ENCODE data around the gene CYP4Z1.

- TF ChIP-seq EP300 (IDR thresholded peaks at IDR 0.05): no peak
- TF ChIP-seq CTCF (IDR thresholded peaks at IDR 0.05): no peak
- TF ChIP-seq POLR2AphosphoS5 (IDR thresholded peaks at IDR 0.05): no peak
- no peak for TF ChIP-seq POLR2A (IDR thresholded peaks at IDR 0.05)
Observed at GRCh38 chr1:47024141-47024801, 42.8 kb upstream of the CYP4Z1 start.

All from stomach (tissue), 4 donors.